Testis (tissue), 3 donors: ENCODE measurements around the gene ANTXR1. TPM values are rescaled to one million over a fixed set of nuclear protein-coding genes. Genes with fewer than 3 reads are reported as not detected.

Experiments
- DNase-seq: peaks from one replicate; pipeline ENCODE4 v3.0.0-alpha.2; 2019
- H3K27ac ChIP-seq, 2 donors: fragments of 200-600 bp; sonication (generic); one replicate each; pipeline ENCODE4 v1.5.1; 2019
- H3K27me3 ChIP-seq: fragments of 200-600 bp; sonication (generic); one replicate; pipeline ENCODE4 v1.5.1; 2019
- H3K36me3 ChIP-seq: fragments of 200-600 bp; sonication (generic); one replicate; pipeline ENCODE4 v1.5.1; 2017; ENCODE audit warnings: low read depth; ENCODE audit errors: missing control alignments
- H3K4me1 ChIP-seq: fragments of 200-600 bp; sonication (generic); one replicate; pipeline ENCODE4 v1.5.1; 2019
- H3K4me3 ChIP-seq, 2 donors: fragments of 200-600 bp; sonication (generic); one replicate each; pipeline ENCODE4 v1.5.1; 2017 to 2019
- H3K9me3 ChIP-seq: fragments of 200-600 bp; sonication (generic); one replicate; pipeline ENCODE4 v1.5.1; 2017
- CTCF ChIP-seq, 3 experiments: fragments of 450-650 bp in 2 of 3; fragments of 200-600 bp in 1 of 3; sonication (generic) in 1 of 3; IDR thresholded peaks; one replicate each; pipeline ENCODE4 v1.5.1; 2016 to 2019; ENCODE audit warnings: antibody characterized with exemption in 3 of 3, mild to moderate bottlenecking in 2 of 3, moderate library complexity in 1 of 3
- POLR2A ChIP-seq: fragments of 450-650 bp; IDR thresholded peaks from one replicate; pipeline ENCODE4 v1.6.1; 2017; ENCODE audit warnings: antibody characterized with exemption, mild to moderate bottlenecking, moderate library complexity
- WGBS, 2 donors: methylation state at CpG; one replicate each; pipeline ENCODE4 v1.1.5; 2018; 5-methylcytosine and 5-hydroxymethylcytosine counted together
- intact Hi-C: fragments of 100-400 bp; cut with DNase I; formaldehyde crosslinking; loops from one replicate; pipeline ENCODE4 v1.15.1; 2023; ENCODE audit warnings: low total_unique reads
- polyA plus RNA-seq: library from polyadenylated mRNA; stranded (reverse); fragments of 350-450 nt; fragmentation: Illumina TruSeq; extraction: RNeasy Lipid Tissue Mini Kit (QIAGEN cat#74804); gene quantifications from one replicate; pipeline ENCODE4 v1.2.3, GENCODE V29; 2014; ENCODE audit warnings: low read depth, low replicate concordance; ENCODE audit not compliant: insufficient read depth
- total RNA-seq, 2 donors: library from RNA; depleted of rRNA; stranded (reverse); fragments of >200 nt; gene quantifications; one replicate each; pipeline ENCODE4 v1.2.3, GENCODE V29; 2016

ANTXR1 gene
- total and polyA plus RNA-seq, 3 donors from 2014 or later, result 16.6 to 35.7 (median 20.1) TPM

GRCh38 chr2:69292256-69292655 lies 279.3 kb downstream of the ANTXR1 start:
- no peak for DNase-seq
- Histone ChIP-seq H3K27ac (no peak overlapping the region), H3K9me3 (no peaks in the 10 kb centered on the region), H3K27me3 (no peaks in the 10 kb centered on the region), H3K4me3 (no peak overlapping the region), H3K4me1 (peaks cover 9% of the 10 kb centered on the region), H3K36me3 (no peaks in the 10 kb centered on the region)
- TF ChIP-seq POLR2A (no peak), CTCF (IDR thresholded peaks at IDR 0.05) (no peak)
- intact Hi-C loops, result no loop called here
- 78 to 88% methylated on average over 3 of the region's 3 CpGs for WGBS, 2 donors

GRCh38 chr2:69296421-69296820 lies 283.4 kb downstream of the ANTXR1 start:
- Histone ChIP-seq H3K27me3 (no peaks in the 10 kb centered on the region), H3K36me3 (no peaks in the 10 kb centered on the region), H3K4me1 (peaks cover 5% of the 10 kb centered on the region), H3K9me3 (no peaks in the 10 kb centered on the region), H3K4me3 (no peak overlapping the region), H3K27ac (no peak overlapping the region)
- no peak for DNase-seq
- no peak for TF ChIP-seq CTCF (IDR thresholded peaks at IDR 0.05)
- TF ChIP-seq POLR2A, result no peak
- intact Hi-C loops, result no loop called here
- WGBS, 2 donors, result 84 to 92% methylated on average over 3 of the region's 3 CpGs

- Histone ChIP-seq H3K4me1 (no peaks in the 10 kb centered on the region), H3K4me3 (no peak overlapping the region), H3K27me3 (no peaks in the 10 kb centered on the region), H3K27ac (no peak overlapping the region), H3K9me3 (no peaks in the 10 kb centered on the region), H3K36me3 (no peaks in the 10 kb centered on the region)
- WGBS, 2 donors, result 89 to 97% methylated on average over 12 of the region's 12 CpGs
- TF ChIP-seq CTCF (IDR thresholded peaks at IDR 0.05), result no peak
- TF ChIP-seq POLR2A, result no peak
- intact Hi-C loops, result no loop called here
- DNase-seq, result no peak
These were observed 284.2 kb downstream of the ANTXR1 start for GRCh38 chr2:69297216-69297615.

- intact Hi-C loops, result no loop called here
- Histone ChIP-seq H3K27ac (no peak overlapping the region), H3K4me3 (no peak overlapping the region), H3K4me1 (no peaks in the 10 kb centered on the region), H3K27me3 (no peaks in the 10 kb centered on the region), H3K9me3 (no peaks in the 10 kb centered on the region), H3K36me3 (no peaks in the 10 kb centered on the region)
- TF ChIP-seq CTCF (IDR thresholded peaks at IDR 0.05) (no peak), POLR2A (no peak)
- 79 to 81% methylated on average over 7 of the region's 7 CpGs for WGBS, 2 donors
- DNase-seq, result no peak
These were observed 285.3 kb downstream of the ANTXR1 start for GRCh38 chr2:69298261-69298660.

GRCh38 chr2:69298862-69299261 lies 285.9 kb downstream of the ANTXR1 start:
- Histone ChIP-seq H3K4me3 (no peak overlapping the region), H3K36me3 (no peaks in the 10 kb centered on the region), H3K4me1 (no peaks in the 10 kb centered on the region), H3K9me3 (no peaks in the 10 kb centered on the region), H3K27ac (no peak overlapping the region), H3K27me3 (no peaks in the 10 kb centered on the region)
- WGBS, 2 donors, result 61 to 69% methylated on average over 2 to 4 of the region's 4 CpGs
- intact Hi-C loops, result no loop called here
- DNase-seq, result no peak
- TF ChIP-seq CTCF (IDR thresholded peaks at IDR 0.05) (no peak), POLR2A (no peak)
